ENCODE measurements around the gene VWDE.

The VWDE gene

GRCh38 chr7:12287901-12288300, 115.8 kb downstream of the VWDE start:
- no peak for DNase-seq (ENCODE audit: low spot score)

DNA sequence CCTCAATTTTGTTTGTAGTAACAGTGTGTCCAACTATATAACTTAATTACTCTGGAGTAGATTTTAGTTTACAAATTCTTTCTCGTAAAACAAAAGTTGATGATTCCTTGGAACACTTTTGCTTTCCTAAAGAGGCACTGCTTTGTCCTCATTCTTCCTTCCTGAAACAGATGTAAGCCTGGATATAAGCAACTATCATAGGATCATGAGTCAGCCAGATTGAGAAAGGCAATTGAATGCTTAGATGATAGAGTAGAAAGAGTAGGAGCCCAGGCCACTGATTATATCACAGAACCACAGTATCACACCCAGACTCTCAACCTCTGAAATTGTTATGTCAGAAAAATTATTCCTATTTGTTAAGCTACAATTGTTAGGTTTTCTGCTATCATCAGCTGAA, 122.6 kb downstream of the VWDE start:
- DNase-seq (ENCODE audit: low spot score) = peak; percentile 11

Measured in kidney capillary endothelial cell (primary cell).